GM18526 (cell line): Measurements from ENCODE around the gene RPUSD2.

Experiments
- POLR2A ChIP-seq: IDR thresholded peaks from 3 replicates; pipeline ENCODE4 v1.6.1; 2011; ENCODE audit not compliant: insufficient read length; ENCODE audit errors: extremely low read depth

Gene RPUSD2

DNA sequence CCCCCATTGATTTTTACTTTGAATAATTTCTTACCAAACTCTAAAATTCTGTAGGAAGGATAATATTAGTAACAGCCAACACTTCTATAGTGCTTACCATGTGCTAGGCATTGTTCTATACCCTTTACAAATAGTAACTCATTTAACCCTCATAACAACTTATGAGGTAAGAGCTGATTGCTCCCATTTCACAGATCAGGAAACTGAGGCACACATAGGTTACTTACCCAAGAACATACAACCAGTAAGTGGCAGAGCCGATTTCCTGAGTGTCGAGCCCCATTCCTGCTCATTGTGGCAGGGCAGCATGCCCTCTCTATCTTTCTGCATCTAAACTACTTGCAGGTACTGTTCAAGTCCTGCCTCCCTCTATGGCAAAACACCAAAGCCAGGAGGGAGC, 13.2 kb upstream of the RPUSD2 start:
- TF ChIP-seq POLR2A = no peak

DNA sequence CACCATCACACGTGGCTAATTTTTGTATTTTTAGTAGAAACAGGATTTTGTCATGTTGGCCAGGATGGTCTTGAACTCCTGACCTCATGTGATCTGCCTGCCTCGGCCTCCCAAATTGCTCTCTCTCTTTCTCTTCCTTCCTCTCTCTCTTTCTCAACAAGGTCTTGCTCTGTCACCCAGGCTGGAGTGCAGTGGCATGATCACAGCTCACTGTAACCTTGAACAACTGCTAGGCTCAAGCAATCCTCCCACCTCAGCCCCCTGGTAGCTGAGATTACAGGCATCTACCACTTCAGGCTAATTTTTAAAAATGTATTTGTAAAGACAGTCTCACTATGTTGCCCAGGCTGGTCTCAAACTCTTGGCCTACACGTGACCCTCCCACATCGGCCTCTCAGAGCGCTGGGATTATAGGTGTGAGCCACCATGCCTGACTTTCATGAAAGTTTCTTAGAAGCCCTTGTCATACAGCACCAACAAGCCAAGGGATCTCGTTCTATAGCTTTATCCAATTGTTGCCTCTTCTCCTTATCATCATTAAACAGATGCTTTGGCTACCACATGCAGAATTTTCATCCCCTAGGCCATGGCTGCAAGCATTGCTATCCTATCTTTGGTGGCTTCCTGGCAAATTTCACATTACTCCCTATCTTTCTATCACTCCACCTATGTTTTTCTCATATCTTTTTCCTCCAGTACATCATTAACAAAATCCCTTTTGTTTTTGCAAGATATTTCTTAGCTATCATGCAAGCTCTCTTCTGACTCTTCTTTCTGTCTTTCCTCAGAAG, 10.0 kb upstream of the RPUSD2 start:
- TF ChIP-seq POLR2A = no peak

DNA sequence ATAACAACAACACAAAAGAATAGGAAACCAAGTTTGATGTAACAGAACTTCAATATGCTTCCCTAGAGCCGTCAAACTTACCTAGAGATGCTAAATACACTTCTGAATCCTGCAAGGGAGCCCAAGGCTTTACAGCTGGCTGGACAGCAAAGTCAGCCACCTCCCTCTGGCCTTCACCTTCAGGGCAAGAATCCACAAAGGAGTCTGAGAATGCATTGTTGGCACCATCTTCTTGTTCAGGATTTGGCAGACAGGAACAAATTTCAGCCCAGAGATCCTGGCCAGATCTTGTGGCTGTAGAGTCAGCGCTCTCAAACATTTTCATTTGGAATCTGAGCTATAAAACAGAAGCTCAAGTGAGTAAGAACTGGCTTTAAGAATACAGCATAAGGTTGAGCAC, 6.4 kb upstream of the RPUSD2 start:
- TF ChIP-seq POLR2A = no peak

DNA sequence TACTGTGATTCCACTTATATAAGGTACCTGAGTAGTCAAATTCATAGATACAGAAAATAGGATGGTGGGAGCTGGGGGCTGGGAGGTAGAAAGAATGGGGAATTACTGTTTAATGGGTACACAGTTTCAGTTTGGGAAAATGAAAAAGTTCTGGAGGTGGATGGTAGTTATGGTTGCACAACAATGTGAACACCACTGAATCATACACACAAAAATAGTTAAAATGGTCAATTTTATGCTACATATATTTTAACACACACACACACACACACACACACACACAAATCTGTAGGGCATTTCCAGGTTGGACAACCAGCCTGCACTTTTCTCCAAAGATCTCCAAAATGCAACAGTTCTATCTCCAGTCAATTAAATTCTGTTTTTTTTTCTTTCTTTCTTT, 5.7 kb upstream of the RPUSD2 start:
- no peak for TF ChIP-seq POLR2A

DNA sequence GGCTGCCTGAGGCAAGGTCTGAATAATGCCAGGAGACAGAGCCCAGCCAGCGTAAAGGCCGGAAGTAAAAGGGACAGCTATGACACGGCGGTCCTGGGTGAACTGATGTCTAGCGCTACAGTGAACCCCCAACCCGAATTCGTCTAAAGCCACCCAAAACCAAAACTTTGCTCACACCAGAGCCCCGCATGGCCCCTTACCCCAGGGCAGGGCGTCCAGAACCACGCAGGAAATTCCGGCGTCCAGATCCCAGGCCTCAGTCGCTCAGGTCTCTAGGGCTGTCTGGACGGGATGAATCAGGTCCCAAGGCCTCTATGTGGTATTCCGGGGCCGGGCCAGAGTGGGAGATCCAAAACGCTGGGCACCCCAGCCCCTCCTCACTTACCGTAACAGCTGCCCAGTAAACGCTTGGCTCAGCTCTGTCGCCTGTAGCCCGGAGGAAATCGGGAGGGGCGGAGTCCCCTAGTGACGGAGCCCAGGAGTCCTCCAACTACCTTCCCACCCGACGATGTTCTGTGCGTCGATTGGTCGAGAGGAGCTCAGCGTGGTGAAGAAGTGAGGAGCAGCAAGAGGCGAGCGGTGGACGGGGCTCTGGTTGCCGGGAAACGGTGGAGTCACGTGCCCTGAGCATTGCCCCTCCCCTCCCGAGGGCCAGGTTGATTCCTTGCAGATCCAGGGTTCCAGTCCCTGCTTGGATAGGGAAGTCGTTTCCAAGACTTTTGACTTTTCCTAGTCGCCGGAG, 4.3 kb upstream of the RPUSD2 start, which contains the start of gene CCDC32:
Gene CCDC32, minus strand, starts transcription at position 452 of the 742 bp plus-strand sequence. CDS start 2,027 bp downstream, outside the sequence.
- peak; percentile 88 for TF ChIP-seq POLR2A

DNA sequence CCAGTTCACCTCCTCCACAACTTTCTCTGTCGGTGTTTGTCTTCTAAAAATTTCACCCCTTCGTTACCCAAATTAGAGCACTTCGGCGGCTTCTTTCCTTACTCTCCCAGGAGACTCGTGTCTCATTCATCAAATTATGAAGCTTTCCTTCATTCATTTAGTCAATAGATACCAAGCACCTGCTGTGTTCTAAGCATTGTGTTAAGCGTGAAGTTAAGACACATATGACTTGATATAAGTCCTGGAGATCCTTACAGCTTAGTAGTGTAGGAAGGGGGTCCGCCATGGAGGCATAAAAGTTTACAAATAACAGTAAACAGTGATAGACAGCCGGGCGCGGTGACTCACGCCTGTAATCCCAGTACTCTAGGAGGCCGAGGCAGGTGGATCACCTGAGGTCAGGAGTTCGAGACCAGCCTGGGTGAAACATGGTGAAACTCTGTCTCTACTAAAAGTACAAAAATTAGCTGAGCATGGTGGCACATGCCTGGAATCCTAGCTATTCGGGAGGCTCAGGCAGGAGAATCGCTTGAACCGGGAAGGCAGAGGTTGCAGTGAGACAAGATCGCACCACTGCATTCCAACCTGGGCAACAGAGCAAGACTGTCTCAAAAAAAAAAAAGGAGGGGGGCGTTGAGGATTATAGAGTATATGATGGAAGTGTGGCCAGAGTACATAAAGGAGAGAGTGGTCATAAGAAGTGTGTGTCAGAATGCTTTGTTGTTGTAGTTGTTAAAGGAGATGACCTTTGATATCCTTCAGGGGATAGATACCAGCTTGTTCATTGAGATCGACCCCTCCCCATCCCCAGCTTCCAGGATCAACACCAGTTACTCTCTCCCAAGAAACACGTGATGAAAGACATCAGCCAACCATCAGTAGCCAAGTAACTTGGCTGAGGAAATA, 3.5 kb upstream of the RPUSD2 start:
- no peak for TF ChIP-seq POLR2A

DNA sequence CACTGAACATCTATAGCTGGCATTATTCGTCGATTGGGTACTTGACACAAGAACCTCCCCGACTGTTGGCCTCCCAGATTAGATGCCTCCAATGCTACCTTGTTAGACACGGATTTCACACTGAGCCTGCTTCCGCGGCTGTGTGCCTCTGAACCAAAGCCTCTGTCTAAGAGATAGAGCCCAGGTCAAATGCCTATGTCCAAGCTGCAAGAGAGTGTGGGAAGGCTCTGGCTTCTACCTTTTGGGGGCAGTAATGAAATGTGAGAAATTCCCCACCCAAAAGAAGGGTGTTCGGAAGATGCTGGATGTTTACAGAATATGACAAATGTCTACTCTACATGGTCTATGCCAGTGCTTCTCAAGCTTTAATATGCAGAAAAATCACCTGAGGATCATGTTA, 2.0 kb upstream of the RPUSD2 start:
- TF ChIP-seq POLR2A = no peak

DNA sequence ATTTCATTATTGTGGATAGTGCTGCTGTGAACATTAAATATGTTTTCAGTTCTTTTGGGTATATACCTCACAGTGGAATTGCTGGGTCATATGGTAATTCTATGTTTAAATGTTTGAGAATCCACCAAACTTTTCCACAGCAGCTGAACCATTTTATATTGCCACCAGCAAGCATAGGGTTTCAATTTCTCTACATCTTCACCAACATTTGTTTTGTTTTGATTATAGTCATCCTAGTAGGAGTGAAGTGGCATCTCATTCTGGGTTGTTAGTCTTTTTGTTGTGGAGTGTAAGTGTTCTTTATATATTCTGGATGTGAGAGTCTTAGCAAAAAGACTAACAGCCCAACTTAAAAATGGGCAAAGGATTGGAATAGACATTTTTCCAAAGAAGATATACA, 6.0 kb downstream of the RPUSD2 start:
- no peak for TF ChIP-seq POLR2A

DNA sequence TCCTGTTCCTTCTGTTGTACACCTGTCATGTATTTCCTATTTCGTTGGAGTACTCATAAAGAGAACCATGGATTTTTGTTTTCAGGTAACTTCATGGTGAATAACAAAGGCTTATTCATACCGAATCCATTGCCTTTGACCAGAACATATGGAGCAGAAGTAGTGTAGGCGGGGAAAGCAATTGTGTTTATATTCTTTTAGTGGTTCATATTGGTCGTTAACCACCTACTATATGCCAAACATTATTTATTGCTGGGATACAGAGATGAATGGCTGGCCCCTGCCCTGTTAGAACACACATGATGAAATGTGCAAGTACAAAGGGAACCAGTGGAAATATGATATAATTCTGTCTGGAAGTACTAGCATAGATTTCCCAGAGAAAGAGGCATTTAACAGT, 9.8 kb downstream of the RPUSD2 start:
- TF ChIP-seq POLR2A = no peak

DNA sequence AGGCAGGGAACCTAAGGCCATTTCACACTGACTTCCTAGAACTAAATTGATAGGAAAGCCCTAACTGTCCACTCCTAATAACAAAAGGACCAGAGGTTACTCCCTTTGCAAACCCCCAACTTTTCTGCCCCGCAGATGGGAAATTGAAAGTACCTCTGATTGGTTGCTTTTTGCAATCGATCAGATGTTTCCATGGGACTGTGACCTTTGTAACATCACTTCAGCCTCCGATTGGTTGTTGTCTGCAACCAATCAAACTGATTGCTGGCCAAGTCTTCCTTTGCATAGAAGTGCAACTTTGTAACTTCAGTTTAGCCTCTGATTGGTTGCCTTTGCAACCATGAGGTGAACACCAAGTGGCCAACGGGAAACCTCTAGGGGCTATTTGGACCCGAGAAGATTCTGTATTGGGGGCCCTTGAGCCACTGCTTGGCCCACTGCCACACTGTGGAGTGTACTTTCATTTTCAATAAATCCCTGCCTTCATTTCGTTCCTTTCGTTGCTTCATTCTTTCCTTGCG, 13.7 kb downstream of the RPUSD2 start:
- no peak for TF ChIP-seq POLR2A

DNA sequence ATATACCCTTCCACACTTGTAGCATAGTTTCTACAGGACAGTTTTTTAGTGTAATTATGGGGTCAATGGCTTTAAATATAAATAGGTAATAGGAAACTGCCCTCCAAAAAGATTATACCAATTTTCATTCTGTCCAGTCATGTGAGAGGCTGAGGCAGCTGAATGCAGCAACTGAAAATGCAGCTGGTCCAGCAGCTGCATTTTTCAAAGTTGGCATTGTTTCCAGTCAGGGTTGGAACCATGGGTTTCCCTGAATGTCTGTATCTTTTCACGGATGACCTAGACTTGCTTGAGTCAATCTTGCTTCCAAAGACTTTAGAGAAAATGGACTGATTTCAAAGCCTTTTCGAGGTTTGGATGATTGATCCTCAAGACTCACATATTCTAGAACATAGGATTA, 15.1 kb downstream of the RPUSD2 start:
- no peak for TF ChIP-seq POLR2A

DNA sequence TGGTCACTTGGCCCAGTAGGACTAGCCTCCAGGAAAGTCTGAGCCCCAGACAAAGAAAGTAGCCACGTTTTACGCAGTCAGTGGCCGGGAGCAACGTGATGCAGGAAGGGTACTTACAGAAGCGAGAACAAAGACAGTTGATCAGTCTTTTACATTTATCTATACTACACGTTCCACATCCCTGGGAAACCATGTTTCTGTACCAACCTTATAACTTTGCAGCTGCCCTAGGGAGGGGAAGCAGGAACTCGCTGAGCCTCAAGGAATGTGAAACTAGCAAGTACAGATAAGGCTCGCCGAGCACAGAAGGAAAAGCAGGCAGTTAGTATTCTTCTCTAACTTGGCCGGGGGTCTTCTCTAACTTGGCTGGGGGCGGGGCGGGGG, 21.6 kb downstream of the RPUSD2 start:
- TF ChIP-seq POLR2A = no peak

DNA sequence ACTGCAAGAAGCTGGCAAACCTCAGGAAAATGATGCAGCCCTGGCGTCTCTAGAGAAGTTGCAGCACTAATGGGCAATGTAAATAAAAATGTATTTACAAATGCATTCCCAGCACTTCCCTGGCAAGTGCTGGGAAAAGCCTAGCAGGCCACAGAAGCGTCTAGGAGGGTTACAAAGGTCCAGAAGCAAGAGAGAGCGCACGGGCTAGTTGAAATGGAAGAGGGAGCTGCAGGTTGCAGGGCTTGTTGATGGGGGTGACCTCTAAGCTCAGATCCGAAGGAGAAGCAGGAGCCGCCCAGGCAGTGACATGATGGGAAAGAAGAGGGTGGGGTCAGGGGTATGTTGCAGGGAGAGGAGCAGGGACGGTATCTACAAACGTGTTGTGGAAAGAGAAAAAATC, 22.3 kb downstream of the RPUSD2 start:
- TF ChIP-seq POLR2A = no peak

DNA sequence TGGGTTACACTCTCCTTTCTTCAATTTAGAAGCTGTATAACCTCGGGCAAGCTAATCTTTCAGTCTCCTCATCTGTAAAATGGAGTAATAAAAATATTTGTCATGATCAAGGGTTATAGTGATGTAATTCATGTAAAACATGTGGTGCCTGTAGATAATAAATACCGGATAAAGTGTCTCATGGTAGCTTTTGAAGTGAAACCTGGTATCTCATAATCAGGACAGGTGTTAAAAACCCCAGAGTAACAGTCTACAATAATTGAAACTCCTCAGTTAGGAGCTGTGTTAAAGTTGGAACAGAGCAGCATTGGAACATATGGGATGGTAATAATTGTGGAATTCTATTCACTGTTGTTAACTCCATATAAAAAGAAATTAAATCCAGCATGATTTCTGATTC, 24.1 kb downstream of the RPUSD2 start:
- TF ChIP-seq POLR2A = no peak
